ENCODE measurements around the gene CASKIN1.

GRCh38 chr16:2208308-2208707 is 11.9 kb upstream of the CASKIN1 start:
- no peak for TF ChIP-seq CTCF (IDR thresholded peaks at IDR 0.05)
- no peak for TF ChIP-seq POLR2AphosphoS5 (IDR thresholded peaks at IDR 0.05; ENCODE audit: low read depth, low read length)
- TF ChIP-seq TCF7L2 (IDR thresholded peaks at IDR 0.05; ENCODE audit: low read depth, low read length): no peak
- TF ChIP-seq SIN3A (IDR thresholded peaks at IDR 0.05; ENCODE audit: borderline replicate concordance, insufficient read depth, low read depth, low read length): no peak
- no peak for TF ChIP-seq REST (IDR thresholded peaks at IDR 0.05; ENCODE audit: insufficient read depth in 1 of 2, low read depth in 2 of 2, low read length in 1 of 2)

All from Panc1 (cell line).